ENCODE measurements around the gene ULBP2.
"Not testable (repeated sequence)": the region's sequence is repeated elsewhere in the genome, so short reads cannot be mapped to it uniquely, and the experiment has no call there.

Gene ULBP2

GRCh38 chr6:149925974-149926777, 15.6 kb upstream of the ULBP2 start:
- peak; percentile 91 for TF ChIP-seq CTCF (conservative IDR thresholded peaks at IDR 0.05)
- TF ChIP-seq ZFX (IDR thresholded peaks at IDR 0.05): no peak
- no peak overlapping the region for H3K27ac ChIP-seq

GRCh38 chr6:149927025-149927424, 14.8 kb upstream of the ULBP2 start:
- H3K27ac ChIP-seq: not testable (repeated sequence)

- no peak for TF ChIP-seq ZFX (IDR thresholded peaks at IDR 0.05)
- TF ChIP-seq CTCF (conservative IDR thresholded peaks at IDR 0.05): peak; percentile 26
- H3K27ac ChIP-seq: no peak overlapping the region
Measured at GRCh38 chr6:149929422-149929821, 12.4 kb upstream of the ULBP2 start.

DNA sequence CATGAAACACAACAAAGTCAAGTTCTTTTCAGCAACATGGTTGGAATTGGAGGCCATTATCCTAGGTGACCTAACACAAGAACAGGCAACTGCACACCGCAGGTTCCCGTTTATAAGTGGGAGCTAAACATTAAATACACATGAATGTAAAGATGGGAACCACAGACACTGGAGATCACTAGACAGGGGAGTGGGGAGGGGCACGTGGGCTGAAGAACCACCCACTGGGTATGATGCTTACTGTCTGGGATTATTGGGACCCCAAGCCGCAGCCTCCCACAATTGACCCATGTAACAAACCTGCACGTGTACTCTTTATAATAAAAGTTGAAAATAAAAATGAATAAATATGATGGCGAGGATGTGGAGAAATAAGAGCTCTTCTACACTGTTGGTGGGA, 10.3 kb upstream of the ULBP2 start:
- no peak overlapping the region for H3K27ac ChIP-seq
- TF ChIP-seq ZFX (IDR thresholded peaks at IDR 0.05): no peak
- TF ChIP-seq CTCF (conservative IDR thresholded peaks at IDR 0.05): no peak

- no peak overlapping the region for H3K27ac ChIP-seq
- TF ChIP-seq CTCF (conservative IDR thresholded peaks at IDR 0.05) (no peak), ZFX (IDR thresholded peaks at IDR 0.05) (no peak)
Measured at GRCh38 chr6:149933036-149933435, 8.8 kb upstream of the ULBP2 start.

DNA sequence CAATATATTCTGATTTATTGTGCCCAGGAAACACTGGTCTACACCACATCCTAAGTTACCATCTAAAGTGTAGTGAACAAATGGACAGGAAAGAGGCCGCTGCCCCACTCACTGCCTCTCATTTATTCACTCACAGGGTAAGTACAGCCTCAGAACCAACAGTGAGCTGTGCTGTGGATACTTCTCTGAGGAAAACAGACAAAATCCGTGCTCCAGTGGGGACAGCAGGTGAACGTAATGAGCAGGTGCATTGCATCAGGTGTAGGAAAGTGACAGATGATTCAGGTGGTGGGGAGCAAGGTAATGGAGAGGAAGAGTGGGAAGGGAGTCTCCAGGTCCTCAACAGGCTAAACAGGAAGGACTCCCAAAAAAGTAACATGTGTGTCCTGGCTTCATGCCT, 8.4 kb upstream of the ULBP2 start:
- H3K27ac ChIP-seq: no peak overlapping the region
- TF ChIP-seq CTCF (conservative IDR thresholded peaks at IDR 0.05) (no peak), ZFX (IDR thresholded peaks at IDR 0.05) (no peak)

- H3K27ac ChIP-seq: no peak overlapping the region
- peak; percentile 79 for TF ChIP-seq CTCF (conservative IDR thresholded peaks at IDR 0.05)
- no peak for TF ChIP-seq ZFX (IDR thresholded peaks at IDR 0.05)
Measured at GRCh38 chr6:149934249-149935156, 7.3 kb upstream of the ULBP2 start.

Data from C4-2B (cell line).